Chondrocyte (in vitro differentiated cells): ENCODE data around the gene MRC2. TPM values are rescaled to one million over a fixed set of nuclear protein-coding genes. Genes with fewer than 3 reads are reported as not detected.
A peak's percentile ranks its signal among the peaks of the same experiment; 100 is the strongest.

Source experiments
- DNase-seq: peaks from one replicate; pipeline ENCODE4 v3.0.0; 2021; ENCODE audit warnings: mixed read lengths, low spot score
- H3K27ac Mint-ChIP-seq: one replicate; pipeline ENCODE4 v1.8.0; 2021; ENCODE audit warnings: mild to moderate bottlenecking, moderate library complexity, mixed read lengths; ENCODE audit not compliant: unreplicated experiment
- H3K27me3 Mint-ChIP-seq: 2 replicates; pipeline ENCODE4 v1.8.0; 2021; ENCODE audit warnings: low read depth, mixed read lengths
- H3K36me3 Mint-ChIP-seq: 2 replicates; pipeline ENCODE4 v1.8.0; 2021; ENCODE audit warnings: low read depth, mixed read lengths
- H3K4me1 Mint-ChIP-seq: 2 replicates; pipeline ENCODE4 v1.8.0; 2021; ENCODE audit warnings: low read depth, mild to moderate bottlenecking, mixed read lengths
- H3K4me3 Mint-ChIP-seq: one replicate; pipeline ENCODE4 v1.8.0; 2021; ENCODE audit warnings: mild to moderate bottlenecking, moderate library complexity, mixed read lengths; ENCODE audit not compliant: unreplicated experiment
- H3K9me3 Mint-ChIP-seq: 2 replicates; pipeline ENCODE4 v1.8.0; 2021; ENCODE audit warnings: low read depth, mixed read lengths
- CTCF ChIP-seq: fragments of 200-600 bp; sonication (generic); IDR thresholded peaks from 2 replicates; pipeline ENCODE4 v1.5.0; 2021; ENCODE audit warnings: antibody characterized with exemption, mild to moderate bottlenecking, moderate library complexity
- total RNA-seq: library from RNA; stranded (reverse); gene quantifications from 3 replicates; pipeline ENCODE4 v1.2.1, GENCODE V29; 2021

The MRC2 gene
- total RNA-seq, 1 donor from 2014 or later: 353 TPM

DNA sequence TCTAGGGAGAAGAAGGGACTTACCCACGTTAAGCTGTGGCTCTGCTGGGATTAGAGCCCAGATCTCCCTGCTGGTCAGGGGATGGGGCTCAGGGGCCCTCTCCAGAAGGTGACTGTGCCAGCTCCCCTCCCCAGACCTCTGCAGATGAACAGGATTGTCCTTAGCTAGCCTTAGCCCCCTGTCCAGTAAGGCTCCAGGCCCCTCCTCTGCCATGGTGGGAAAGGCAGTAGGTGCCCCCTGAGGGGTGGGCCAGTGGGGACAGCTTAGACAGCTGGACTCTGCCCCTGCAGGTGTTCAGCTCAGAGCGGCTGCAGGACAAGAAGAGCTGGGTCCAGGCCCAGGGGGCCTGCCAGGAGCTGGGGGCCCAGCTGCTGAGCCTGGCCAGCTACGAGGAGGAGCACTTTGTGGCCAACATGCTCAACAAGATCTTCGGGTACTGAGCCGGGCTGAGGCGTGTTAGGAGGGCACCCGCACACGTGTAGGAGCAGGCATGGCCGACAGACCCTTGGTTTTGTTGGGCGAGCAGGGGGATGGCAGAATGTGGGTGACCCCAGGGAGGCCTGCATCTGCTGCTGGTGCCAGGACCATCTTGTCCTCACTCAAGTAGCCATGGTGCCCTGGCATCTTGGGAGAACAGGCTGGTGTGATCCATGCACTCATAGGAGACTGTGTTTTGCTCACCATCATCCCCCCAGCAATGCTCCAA, 50.9 kb downstream of the MRC2 start:
- Mint-ChIP-seq H3K4me3 (no peak overlapping the region), H3K36me3 (peaks cover 18% of the 10 kb centered on the region), H3K9me3 (no peaks in the 10 kb centered on the region), H3K27ac (no peak overlapping the region), H3K4me1 (no peaks in the 10 kb centered on the region), H3K27me3 (no peaks in the 10 kb centered on the region)
- DNase-seq: no peak
- no peak for TF ChIP-seq CTCF

DNA sequence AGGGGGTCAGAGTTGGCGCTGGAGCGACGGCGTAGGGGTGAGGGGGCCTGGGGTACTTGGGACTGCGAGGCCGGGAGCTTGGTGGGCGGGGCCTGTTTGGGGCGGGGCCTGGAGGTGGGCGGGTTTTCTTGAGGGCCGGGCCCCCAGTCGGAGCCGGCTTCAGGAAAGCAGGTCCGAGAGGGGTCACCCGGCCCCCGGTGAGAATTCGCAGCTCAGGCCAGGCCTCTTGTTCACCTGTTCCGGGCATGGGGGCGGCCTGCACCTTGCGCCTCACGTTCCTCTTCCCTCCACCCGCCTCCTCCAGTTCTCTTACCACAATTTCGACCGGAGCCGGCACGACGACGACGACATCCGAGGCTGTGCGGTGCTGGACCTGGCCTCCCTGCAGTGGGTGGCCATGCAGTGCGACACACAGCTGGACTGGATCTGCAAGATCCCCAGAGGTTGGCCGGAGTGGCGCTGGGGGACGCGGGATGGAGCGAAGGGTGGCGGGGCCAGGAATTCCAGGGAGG, 52.5 kb downstream of the MRC2 start:
- H3K4me3 Mint-ChIP-seq: no peak overlapping the region
- H3K36me3 Mint-ChIP-seq: peaks cover 23% of the 10 kb centered on the region
- no peaks in the 10 kb centered on the region for H3K4me1 Mint-ChIP-seq
- TF ChIP-seq CTCF: no peak
- H3K27ac Mint-ChIP-seq: no peak overlapping the region
- DNase-seq: peak; percentile 92
- no peaks in the 10 kb centered on the region for H3K9me3 Mint-ChIP-seq
- no peaks in the 10 kb centered on the region for H3K27me3 Mint-ChIP-seq

DNA sequence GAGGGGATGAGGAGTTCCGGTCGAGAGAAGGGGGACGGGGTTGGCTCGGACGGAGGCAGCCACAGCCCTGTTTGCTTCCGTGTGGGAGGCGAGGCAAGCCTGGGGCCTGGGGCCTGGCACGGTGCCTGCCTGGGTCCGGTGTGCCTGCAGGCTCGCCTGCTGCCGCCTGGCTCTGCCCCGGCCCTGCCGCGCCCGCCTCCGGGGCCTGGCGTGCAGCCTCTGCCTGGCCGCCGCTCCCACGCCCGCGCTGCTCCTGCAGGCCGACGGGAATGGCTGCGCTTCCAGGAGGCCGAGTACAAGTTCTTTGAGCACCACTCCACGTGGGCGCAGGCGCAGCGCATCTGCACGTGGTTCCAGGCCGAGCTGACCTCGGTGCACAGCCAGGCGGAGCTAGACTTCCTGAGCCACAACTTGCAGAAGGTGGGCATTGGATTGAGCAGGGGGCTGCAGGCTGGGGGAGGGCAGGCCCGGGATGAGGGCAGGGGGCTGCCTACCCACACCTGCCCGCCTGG, 53.1 kb downstream of the MRC2 start:
- H3K36me3 Mint-ChIP-seq: peaks cover 27% of the 10 kb centered on the region
- H3K4me3 Mint-ChIP-seq: no peak overlapping the region
- no peak for DNase-seq
- H3K4me1 Mint-ChIP-seq: no peaks in the 10 kb centered on the region
- TF ChIP-seq CTCF: no peak
- H3K9me3 Mint-ChIP-seq: no peaks in the 10 kb centered on the region
- H3K27me3 Mint-ChIP-seq: no peaks in the 10 kb centered on the region
- no peak overlapping the region for H3K27ac Mint-ChIP-seq

DNA sequence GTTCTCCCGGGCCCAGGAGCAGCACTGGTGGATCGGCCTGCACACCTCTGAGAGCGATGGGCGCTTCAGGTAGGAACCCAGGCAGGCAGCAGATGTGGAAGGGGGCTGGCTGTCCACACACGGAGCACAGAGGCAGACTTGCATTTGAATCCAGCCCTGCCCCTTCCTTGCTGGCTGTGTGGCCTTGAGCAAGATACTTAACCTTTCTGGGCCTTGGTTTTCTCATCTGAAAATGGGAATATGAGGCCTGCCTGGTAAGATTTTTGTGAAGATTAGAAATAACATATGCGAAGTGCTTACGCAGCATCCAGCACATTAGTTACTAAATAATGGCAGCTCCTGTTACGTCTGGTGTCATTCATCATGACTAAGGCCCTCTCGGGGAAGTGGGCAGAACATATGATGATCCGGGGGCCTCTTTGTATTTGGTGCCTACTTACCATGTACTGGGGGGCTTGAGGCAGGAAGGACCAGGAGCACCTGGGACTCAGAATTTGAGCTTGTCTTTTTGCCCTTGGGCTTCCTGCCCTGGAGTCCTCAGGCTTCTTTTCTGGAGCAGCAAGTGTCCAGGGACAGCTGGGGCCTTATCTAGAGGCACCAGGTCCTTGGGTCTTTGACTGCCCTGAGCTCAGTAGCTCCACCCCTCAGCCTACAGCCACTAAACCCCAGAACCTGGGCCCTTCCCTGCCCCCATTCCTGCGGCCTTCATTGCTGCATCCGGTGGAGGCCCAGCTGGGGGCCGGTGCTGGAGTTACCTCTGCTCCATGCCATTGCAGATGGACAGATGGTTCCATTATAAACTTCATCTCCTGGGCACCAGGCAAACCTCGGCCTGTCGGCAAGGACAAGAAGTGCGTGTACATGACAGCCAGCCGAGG, 53.8 kb downstream of the MRC2 start:
- Mint-ChIP-seq H3K27ac (no peak overlapping the region), H3K36me3 (peaks cover 30% of the 10 kb centered on the region), H3K4me3 (no peak overlapping the region), H3K4me1 (no peaks in the 10 kb centered on the region), H3K27me3 (no peaks in the 10 kb centered on the region), H3K9me3 (no peaks in the 10 kb centered on the region)
- peak; percentile 89 for DNase-seq
- TF ChIP-seq CTCF: no peak

DNA sequence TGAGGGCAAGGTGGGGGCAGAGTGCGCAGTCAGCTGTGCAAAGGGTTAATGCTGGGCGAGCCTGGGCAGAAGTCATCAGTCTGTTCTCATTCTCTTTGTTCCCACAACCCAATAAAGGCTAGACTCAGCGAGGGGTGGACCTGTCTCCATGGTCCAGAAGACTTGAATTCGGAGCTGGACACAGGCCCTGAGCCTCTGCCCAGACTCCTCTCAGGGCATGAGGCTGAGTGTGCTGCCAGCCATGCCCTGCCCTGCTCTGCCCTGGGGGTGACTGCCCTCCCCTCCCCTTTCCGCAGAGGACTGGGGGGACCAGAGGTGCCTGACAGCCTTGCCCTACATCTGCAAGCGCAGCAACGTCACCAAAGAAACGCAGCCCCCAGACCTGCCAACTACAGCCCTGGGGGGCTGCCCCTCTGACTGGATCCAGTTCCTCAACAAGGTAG, 54.5 kb downstream of the MRC2 start:
- H3K27ac Mint-ChIP-seq: no peak overlapping the region
- no peaks in the 10 kb centered on the region for H3K9me3 Mint-ChIP-seq
- TF ChIP-seq CTCF: no peak
- H3K27me3 Mint-ChIP-seq: no peaks in the 10 kb centered on the region
- peaks cover 28% of the 10 kb centered on the region for H3K36me3 Mint-ChIP-seq
- H3K4me1 Mint-ChIP-seq: no peaks in the 10 kb centered on the region
- H3K4me3 Mint-ChIP-seq: no peak overlapping the region
- no peak for DNase-seq
